ENCODE results near the gene REXO2. TPM values are rescaled to one million over a fixed set of nuclear protein-coding genes. Genes with fewer than 3 reads are reported as not detected.

Gene REXO2
- total and polyA plus RNA-seq, 2 of the 4 experiments (the other 2 are of a cell fraction), result 179 to 255 TPM

DNA sequence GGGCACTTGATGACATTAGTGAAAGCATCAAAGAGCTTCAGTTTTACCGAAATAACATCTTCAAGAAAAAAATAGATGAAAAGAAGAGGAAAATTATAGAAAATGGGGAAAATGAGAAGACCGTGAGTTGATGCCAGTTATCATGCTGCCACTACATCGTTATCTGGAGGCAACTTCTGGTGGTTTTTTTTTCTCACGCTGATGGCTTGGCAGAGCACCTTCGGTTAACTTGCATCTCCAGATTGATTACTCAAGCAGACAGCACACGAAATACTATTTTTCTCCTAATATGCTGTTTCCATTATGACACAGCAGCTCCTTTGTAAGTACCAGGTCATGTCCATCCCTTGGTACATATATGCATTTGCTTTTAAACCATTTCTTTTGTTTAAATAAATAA lies 10.6 kb downstream of the REXO2 start:
- Histone ChIP-seq H3K14ac (replicated peaks; ENCODE audit: low read depth, low read length) (no peak overlapping the region), H2BK20ac (ENCODE audit: low read depth, low read length) (no peak overlapping the region), H4K5ac (ENCODE audit: low read depth, low read length) (no peak overlapping the region), H4K20me1 (ENCODE audit: insufficient read depth, low read length) (no peaks in the 10 kb centered on the region), H2AFZ (replicated peaks; ENCODE audit: low read length, poor library complexity) (no peak overlapping the region), H3K79me1 (ENCODE audit: low read depth in 1 of 2, low read length in 2 of 2) (peaks cover 36 to 46% of the 10 kb centered on the region in 2 experiments), H3K36me3 (ENCODE audit: control insufficient read depth, insufficient read depth, low read length) (peaks cover 25% of the 10 kb centered on the region), H2BK120ac (ENCODE audit: low read depth, low read length) (no peak overlapping the region), H3K27ac (ENCODE audit: insufficient read depth, low read length) (peak overlapping the region; percentile 55; the same call in 1 of the 2 replicates), H3K23ac (ENCODE audit: low read depth, low read length) (no peak overlapping the region), H2BK5ac (ENCODE audit: low read depth, low read length, poor library complexity, severe bottlenecking) (no peak overlapping the region), H3K4me2 (ENCODE audit: low read depth, low read length) (no peak overlapping the region), H3K9ac (ENCODE audit: low read depth, low read length) (no peak overlapping the region), H3K18ac (ENCODE audit: low read depth, low read length) (no peak overlapping the region), H2AK5ac (ENCODE audit: low read depth, low read length) (no peak overlapping the region), H4K8ac (ENCODE audit: low read depth in 2 of 2, low read length in 2 of 2) (no peak overlapping the region), H2AK9ac (replicated peaks; ENCODE audit: low read depth, low read length, poor library complexity) (no peak overlapping the region), H3K9me3 (ENCODE audit: control insufficient read depth, insufficient read depth, low read length) (no peaks in the 10 kb centered on the region), H3K27me3 (ENCODE audit: control insufficient read depth, insufficient read depth, low read length) (no peaks in the 10 kb centered on the region), H3K56ac (ENCODE audit: extremely low read depth, insufficient read depth, low read length) (no peak overlapping the region), H3K9me1 (ENCODE audit: insufficient read depth, low read length) (no peaks in the 10 kb centered on the region; the same call in 1 of the 2 replicates), H3K4me1 (ENCODE audit: control insufficient read depth, insufficient read depth, low read length) (peaks cover 16% of the 10 kb centered on the region), H3K4ac (ENCODE audit: low read depth, low read length) (no peak overlapping the region), H3K4me3 (ENCODE audit: insufficient read depth, low read depth, low read length) (no peak overlapping the region), H4K91ac (ENCODE audit: insufficient read depth, low read depth, low read length) (no peak overlapping the region), H2BK15ac (ENCODE audit: low read depth, low read length) (no peak overlapping the region)
- ATAC-seq (ENCODE audit: low read depth) (no peak), DNase-seq (no peak)
- no peak for TF ChIP-seq RFX5 (IDR thresholded peaks at IDR 0.05; ENCODE audit: low read depth, low read length)
- TF ChIP-seq, protein P1, sequence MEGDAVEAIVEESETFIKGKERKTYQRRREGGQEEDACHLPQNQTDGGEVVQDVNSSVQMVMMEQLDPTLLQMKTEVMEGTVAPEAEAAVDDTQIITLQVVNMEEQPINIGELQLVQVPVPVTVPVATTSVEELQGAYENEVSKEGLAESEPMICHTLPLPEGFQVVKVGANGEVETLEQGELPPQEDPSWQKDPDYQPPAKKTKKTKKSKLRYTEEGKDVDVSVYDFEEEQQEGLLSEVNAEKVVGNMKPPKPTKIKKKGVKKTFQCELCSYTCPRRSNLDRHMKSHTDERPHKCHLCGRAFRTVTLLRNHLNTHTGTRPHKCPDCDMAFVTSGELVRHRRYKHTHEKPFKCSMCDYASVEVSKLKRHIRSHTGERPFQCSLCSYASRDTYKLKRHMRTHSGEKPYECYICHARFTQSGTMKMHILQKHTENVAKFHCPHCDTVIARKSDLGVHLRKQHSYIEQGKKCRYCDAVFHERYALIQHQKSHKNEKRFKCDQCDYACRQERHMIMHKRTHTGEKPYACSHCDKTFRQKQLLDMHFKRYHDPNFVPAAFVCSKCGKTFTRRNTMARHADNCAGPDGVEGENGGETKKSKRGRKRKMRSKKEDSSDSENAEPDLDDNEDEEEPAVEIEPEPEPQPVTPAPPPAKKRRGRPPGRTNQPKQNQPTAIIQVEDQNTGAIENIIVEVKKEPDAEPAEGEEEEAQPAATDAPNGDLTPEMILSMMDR (conservative IDR thresholded peaks at IDR 0.05; ENCODE audit: low read depth, low read length), result no peak
- TF ChIP-seq FOS (IDR thresholded peaks at IDR 0.05; ENCODE audit: low read depth, low read length), result no peak
- no peak for TF ChIP-seq NFE2L2 (IDR thresholded peaks at IDR 0.05; ENCODE audit: low read depth, low read length)
- TF ChIP-seq RCOR1 (IDR thresholded peaks at IDR 0.05; ENCODE audit: insufficient replicate concordance, low read length), result no peak
- TF ChIP-seq, protein P2, sequence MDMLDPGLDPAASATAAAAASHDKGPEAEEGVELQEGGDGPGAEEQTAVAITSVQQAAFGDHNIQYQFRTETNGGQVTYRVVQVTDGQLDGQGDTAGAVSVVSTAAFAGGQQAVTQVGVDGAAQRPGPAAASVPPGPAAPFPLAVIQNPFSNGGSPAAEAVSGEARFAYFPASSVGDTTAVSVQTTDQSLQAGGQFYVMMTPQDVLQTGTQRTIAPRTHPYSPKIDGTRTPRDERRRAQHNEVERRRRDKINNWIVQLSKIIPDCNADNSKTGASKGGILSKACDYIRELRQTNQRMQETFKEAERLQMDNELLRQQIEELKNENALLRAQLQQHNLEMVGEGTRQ (IDR thresholded peaks at IDR 0.05; ENCODE audit: low read depth, low read length), result no peak
- no peak for TF ChIP-seq MAZ (IDR thresholded peaks at IDR 0.05; ENCODE audit: borderline replicate concordance, low read depth, low read length)
- no peak for TF ChIP-seq MAFK (IDR thresholded peaks at IDR 0.05; ENCODE audit: low read depth, low read length)
- no peak for TF ChIP-seq CHD1 (IDR thresholded peaks at IDR 0.05; ENCODE audit: low read depth, low read length)
- TF ChIP-seq BHLHE40 (IDR thresholded peaks at IDR 0.05; ENCODE audit: low read depth, low read length), result no peak
- no peak for TF ChIP-seq MXI1 (IDR thresholded peaks at IDR 0.05; ENCODE audit: borderline replicate concordance, low read depth, low read length)
- no peak for TF ChIP-seq RAD21 (IDR thresholded peaks at IDR 0.05; ENCODE audit: low read length)
- TF ChIP-seq, protein P3, sequence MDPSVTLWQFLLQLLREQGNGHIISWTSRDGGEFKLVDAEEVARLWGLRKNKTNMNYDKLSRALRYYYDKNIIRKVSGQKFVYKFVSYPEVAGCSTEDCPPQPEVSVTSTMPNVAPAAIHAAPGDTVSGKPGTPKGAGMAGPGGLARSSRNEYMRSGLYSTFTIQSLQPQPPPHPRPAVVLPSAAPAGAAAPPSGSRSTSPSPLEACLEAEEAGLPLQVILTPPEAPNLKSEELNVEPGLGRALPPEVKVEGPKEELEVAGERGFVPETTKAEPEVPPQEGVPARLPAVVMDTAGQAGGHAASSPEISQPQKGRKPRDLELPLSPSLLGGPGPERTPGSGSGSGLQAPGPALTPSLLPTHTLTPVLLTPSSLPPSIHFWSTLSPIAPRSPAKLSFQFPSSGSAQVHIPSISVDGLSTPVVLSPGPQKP (IDR thresholded peaks at IDR 0.05; ENCODE audit: borderline replicate concordance, low read depth, low read length), result no peak
- no peak for TF ChIP-seq CEBPB (IDR thresholded peaks at IDR 0.05; ENCODE audit: low read depth, low read length)
- TF ChIP-seq SMC3 (IDR thresholded peaks at IDR 0.05; ENCODE audit: low read depth, low read length), result no peak
- TF ChIP-seq POLR2A (IDR thresholded peaks at IDR 0.05; ENCODE audit: low read depth, low read length), result no peak
- in situ Hi-C loops (cut with MboI; ENCODE audit: low sequenced_read_pairs) (loop anchor here (10.0 kb wide), 1 partner anchor 95 kb away; no protein-coding TSS in a partner anchor), dilution Hi-C loops (cut with HindIII; ENCODE audit: low sequenced_read_pairs, unreplicated experiment) (no loop called here), intact Hi-C loops (cut with micrococcal nuclease) (loop anchor here (5.0 kb wide), 1 partner anchor 153 kb away; the partner anchor contains the start of gene NNMT)
- CTCF ChIA-PET, result no interaction called here
- 100% methylated on average over 2 of the region's 6 CpGs; no CpG with 5 or more reads in 1 of the 2 experiments for WGBS, 2 experiments (ENCODE audit: extremely low coverage in 2 of 2, insufficient read length in 1 of 2)
- no TSS peak for BruUV-seq (replicated peaks)
- POLR2A ChIA-PET (ENCODE audit: unreplicated experiment), result no interaction called here
